ENCODE measurements around the gene FAM229B.

FAM229B gene

DNA sequence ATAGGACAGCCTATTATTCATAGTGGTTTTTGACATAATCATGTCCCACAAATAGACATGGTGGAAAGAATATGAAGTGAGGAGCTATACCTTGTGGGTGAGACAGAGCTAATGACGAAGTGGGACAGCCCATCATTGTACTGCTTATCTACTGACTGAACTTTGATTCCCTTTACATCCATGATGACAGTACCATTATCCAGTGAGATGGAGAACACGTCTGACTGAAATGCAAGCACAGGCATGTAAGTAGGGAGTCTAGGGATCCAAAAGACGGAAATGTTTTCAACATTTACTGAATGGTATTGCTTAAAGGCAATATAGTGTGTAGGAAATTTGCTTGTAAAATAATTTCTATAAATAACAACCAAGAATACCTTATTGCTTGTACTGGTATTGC, 43.5 kb downstream of the FAM229B start:
- H3K36me3 ChIP-seq = no peaks in the 10 kb centered on the region
- H4K20me1 ChIP-seq = no peaks in the 10 kb centered on the region
- no peak overlapping the region for H3K9ac ChIP-seq
- H3K9me3 ChIP-seq = no peaks in the 10 kb centered on the region
- H3K27ac ChIP-seq = no peak overlapping the region
- H3K27me3 ChIP-seq = no peaks in the 10 kb centered on the region
- no peak for TF ChIP-seq Cebpa-rat (IDR thresholded peaks at IDR 0.05)
- no peak overlapping the region for H3K4me2 ChIP-seq
- no peak overlapping the region for H3K4me3 ChIP-seq
- H3K4me1 ChIP-seq = no peaks in the 10 kb centered on the region

DNA sequence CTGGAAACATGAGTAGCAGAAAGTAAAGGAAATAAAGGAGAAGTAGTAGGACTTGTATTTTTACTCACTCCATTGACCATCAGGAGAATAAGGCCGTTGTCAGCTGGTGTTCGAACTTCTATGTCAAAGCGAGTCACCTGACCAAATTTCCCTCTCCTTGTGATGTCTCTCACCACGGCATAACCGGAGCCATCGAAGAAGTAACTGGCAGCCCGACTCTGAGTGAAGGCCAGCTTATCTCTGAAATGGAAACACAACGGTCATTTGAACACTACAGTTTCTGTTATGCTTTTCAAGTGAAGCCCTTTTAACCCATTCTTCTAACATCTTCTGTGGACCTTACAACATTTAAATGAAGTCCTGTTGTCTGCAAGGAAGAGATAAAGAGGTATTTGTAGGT, 51.7 kb downstream of the FAM229B start:
- Histone ChIP-seq H3K4me2 (no peak overlapping the region), H4K20me1 (no peaks in the 10 kb centered on the region), H3K27me3 (no peaks in the 10 kb centered on the region), H3K36me3 (no peaks in the 10 kb centered on the region), H3K9ac (no peak overlapping the region), H3K27ac (no peak overlapping the region), H3K4me1 (no peaks in the 10 kb centered on the region), H3K4me3 (no peak overlapping the region), H3K9me3 (no peaks in the 10 kb centered on the region)
- TF ChIP-seq Cebpa-rat (IDR thresholded peaks at IDR 0.05) = no peak

DNA sequence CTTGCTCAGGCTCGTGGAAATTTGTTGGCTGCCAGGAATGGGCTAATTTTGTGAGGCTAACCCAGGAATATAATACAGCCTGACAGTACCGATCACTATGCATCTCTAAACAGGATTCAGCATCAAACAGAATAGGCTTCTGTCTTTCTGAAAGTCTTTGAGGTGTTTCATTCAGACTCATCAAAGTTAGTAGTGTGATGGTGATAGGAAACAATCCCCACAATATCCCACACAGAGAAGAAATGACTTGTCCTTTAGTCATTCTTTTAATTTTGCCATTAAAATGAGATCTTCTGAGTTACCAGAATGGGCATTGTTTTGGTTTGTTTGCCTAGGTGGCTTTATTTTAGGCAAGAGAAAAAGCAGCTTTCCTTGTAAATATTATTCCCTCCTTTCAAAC, 54.3 kb downstream of the FAM229B start:
- Histone ChIP-seq H3K4me2 (no peak overlapping the region), H3K4me3 (no peak overlapping the region), H3K27ac (no peak overlapping the region), H3K9me3 (no peaks in the 10 kb centered on the region), H3K27me3 (no peaks in the 10 kb centered on the region), H4K20me1 (no peaks in the 10 kb centered on the region), H3K36me3 (no peaks in the 10 kb centered on the region), H3K9ac (no peak overlapping the region), H3K4me1 (no peaks in the 10 kb centered on the region)
- TF ChIP-seq Cebpa-rat (IDR thresholded peaks at IDR 0.05) = no peak

DNA sequence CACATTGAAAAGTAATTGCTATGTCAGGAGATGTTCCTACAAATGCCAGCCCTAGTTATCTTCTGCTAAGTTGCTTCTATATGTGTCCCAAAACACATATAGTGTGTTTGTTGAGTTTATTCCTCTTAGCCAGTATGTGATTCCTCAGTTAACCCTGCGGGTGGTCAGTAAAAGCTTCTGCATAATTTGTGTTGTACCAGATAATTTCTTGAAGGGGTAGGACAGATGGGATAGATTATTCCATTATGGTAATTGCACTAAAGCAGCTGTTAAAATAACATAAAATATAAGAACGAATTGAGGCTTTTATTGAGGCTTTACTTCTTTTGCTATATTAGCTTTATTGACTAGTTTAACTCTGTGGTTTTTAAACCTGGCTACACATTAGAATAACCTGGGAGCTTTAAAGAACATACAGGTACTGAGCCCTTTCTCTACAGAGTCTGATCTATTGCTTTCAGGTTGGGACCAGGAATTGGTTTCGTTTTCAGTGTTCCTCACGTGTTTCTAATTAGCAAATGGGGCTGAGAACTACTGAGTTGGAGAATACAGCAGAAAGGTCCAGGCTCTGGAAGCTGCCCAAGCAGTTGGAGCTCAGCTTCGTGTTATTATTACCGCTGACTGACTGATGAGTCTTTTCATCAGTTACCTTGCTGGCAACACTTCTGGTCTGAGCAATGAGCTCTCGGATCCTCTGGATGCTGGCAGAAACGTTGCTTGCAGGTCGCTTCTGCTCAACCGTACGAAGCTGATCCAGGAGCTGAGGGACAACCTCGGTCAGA, 56.9 kb downstream of the FAM229B start:
- no peak overlapping the region for H3K9ac ChIP-seq
- H3K4me2 ChIP-seq = no peak overlapping the region
- TF ChIP-seq Cebpa-rat (IDR thresholded peaks at IDR 0.05) = no peak
- no peaks in the 10 kb centered on the region for H4K20me1 ChIP-seq
- no peaks in the 10 kb centered on the region for H3K27me3 ChIP-seq
- H3K4me1 ChIP-seq = no peaks in the 10 kb centered on the region
- no peaks in the 10 kb centered on the region for H3K9me3 ChIP-seq
- no peak overlapping the region for H3K27ac ChIP-seq
- no peaks in the 10 kb centered on the region for H3K36me3 ChIP-seq
- H3K4me3 ChIP-seq = no peak overlapping the region

DNA sequence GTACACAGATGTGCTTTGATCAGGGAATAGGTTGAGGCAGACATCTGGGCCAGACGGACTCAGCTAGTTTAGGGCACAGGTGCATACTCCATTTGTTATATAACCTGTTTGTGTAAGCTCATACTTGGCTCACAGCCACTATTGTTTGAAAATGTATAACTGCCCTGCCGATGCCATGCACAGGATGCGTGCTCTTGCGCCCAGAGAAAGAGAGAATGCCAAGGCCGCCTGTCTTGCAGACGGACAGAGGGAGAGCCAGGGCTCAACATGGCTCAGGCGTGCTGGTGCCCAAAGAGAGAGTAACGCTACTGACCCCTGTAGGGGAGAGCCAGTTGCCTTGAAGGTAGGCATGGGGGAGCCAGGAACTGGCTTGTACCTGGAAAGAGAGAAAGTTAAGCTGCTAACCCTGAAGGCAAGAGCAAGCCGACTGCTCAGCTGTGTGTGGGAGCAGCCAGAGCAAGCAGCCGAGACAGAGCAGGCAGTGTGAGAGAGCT, 57.7 kb downstream of the FAM229B start:
- Histone ChIP-seq H4K20me1 (no peaks in the 10 kb centered on the region), H3K27me3 (no peaks in the 10 kb centered on the region), H3K4me3 (no peak overlapping the region), H3K27ac (no peak overlapping the region), H3K9me3 (no peaks in the 10 kb centered on the region), H3K36me3 (no peaks in the 10 kb centered on the region), H3K4me1 (no peaks in the 10 kb centered on the region), H3K9ac (no peak overlapping the region), H3K4me2 (no peak overlapping the region)
- no peak for TF ChIP-seq Cebpa-rat (IDR thresholded peaks at IDR 0.05)

DNA sequence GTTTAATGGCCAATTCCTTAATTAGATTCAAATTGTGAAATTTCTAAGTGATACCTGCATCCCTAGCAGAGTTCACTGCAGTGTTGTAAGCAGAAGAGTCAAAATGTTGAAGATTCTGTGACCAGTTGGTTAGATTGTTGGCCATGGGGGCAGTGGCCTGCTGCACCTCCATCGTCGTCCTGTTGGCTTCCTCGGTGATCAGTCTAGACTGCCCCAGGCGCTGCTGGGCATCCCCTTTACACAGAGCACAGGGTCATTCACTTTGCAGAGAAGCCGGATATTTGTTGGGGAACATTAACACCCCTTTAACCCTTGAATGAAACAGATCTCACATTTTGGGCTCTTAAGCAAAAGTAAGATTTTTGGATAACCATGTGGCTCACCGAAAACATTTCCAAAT, 60.7 kb downstream of the FAM229B start:
- no peak for TF ChIP-seq Cebpa-rat (IDR thresholded peaks at IDR 0.05)
- H3K27me3 ChIP-seq = no peaks in the 10 kb centered on the region
- H3K9ac ChIP-seq = no peak overlapping the region
- no peak overlapping the region for H3K4me2 ChIP-seq
- H3K36me3 ChIP-seq = no peaks in the 10 kb centered on the region
- no peaks in the 10 kb centered on the region for H3K9me3 ChIP-seq
- H3K27ac ChIP-seq = no peak overlapping the region
- no peaks in the 10 kb centered on the region for H3K4me1 ChIP-seq
- H4K20me1 ChIP-seq = no peaks in the 10 kb centered on the region
- H3K4me3 ChIP-seq = no peak overlapping the region

DNA sequence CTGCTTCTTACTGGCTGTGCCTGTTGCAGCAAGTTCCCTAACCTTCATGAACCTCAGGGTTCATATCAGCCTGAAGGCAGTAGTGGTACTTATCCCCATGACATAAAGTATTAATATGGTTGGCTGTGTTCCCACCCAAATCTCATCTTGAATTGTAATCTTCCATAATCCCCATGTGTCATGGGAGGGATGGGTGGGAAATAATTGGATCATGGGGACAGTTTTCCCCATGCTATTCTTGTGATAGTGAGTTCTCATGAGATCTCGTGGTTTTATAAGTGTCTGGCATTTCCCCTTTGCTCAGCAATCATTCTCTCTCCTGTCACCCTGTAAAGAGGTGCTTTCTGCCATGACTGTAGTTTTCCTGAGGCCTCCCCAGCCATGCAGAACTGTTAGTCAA, 61.8 kb downstream of the FAM229B start:
- Histone ChIP-seq H3K4me3 (no peak overlapping the region), H3K27ac (no peak overlapping the region), H4K20me1 (no peaks in the 10 kb centered on the region), H3K4me2 (no peak overlapping the region), H3K9me3 (no peaks in the 10 kb centered on the region), H3K4me1 (no peaks in the 10 kb centered on the region), H3K36me3 (no peaks in the 10 kb centered on the region), H3K27me3 (no peaks in the 10 kb centered on the region), H3K9ac (no peak overlapping the region)
- TF ChIP-seq Cebpa-rat (IDR thresholded peaks at IDR 0.05) = no peak

DNA sequence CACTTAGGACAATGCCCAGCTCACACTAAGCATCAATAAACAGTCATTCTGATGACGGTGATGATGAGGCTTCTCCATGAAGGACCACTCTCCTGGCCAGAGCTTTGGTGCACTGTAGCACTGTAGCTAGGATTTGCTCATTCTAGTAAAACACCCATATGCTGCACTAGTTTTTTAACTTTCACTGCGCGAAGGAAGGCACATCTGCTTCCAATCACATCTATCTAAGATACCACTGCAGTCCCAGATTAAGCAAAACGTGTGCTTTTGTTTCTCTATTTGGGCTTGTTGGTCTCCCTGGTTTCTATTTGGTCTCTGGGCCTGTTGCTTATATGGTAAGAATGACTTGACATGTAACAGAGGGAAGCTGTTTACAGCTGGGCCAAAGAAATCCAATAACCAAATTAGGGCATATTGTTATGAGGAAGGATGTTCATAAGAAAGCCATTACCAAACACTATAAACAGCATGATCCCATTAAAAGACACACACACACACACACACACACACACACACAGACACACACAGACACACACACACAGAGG, 62.4 kb downstream of the FAM229B start:
- H3K9ac ChIP-seq = no peak overlapping the region
- TF ChIP-seq Cebpa-rat (IDR thresholded peaks at IDR 0.05) = no peak
- no peaks in the 10 kb centered on the region for H4K20me1 ChIP-seq
- no peak overlapping the region for H3K27ac ChIP-seq
- no peak overlapping the region for H3K4me3 ChIP-seq
- no peaks in the 10 kb centered on the region for H3K36me3 ChIP-seq
- H3K27me3 ChIP-seq = no peaks in the 10 kb centered on the region
- H3K4me2 ChIP-seq = no peak overlapping the region
- no peaks in the 10 kb centered on the region for H3K4me1 ChIP-seq
- no peaks in the 10 kb centered on the region for H3K9me3 ChIP-seq

DNA sequence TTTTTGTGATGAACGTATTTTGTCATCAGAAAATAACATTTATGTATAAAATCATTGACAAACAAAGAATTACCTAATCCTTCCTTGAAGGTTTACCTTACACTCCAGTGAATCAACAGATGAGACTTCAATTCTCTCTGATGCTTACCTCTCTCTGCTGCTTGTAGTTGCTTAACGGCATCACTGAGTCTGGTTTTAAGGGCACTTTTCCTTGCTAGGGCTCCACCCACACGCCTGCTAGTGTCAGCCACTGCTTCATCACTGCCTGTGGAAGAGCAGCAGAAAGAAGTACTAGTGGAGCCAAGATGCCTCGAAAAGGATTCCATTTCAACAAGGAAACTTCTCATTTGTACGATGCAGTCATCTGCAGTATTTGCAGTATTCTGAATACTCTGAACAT, 63.0 kb downstream of the FAM229B start:
- Histone ChIP-seq H3K27ac (no peak overlapping the region), H3K4me1 (peaks cover under 1% of the 10 kb centered on the region; the same call in 1 of the 2 replicates)

More for the DNA sequence above, 63.0 kb downstream of the FAM229B start:
- H3K9me3 ChIP-seq = no peaks in the 10 kb centered on the region
- no peak overlapping the region for H3K4me3 ChIP-seq
- H4K20me1 ChIP-seq = no peaks in the 10 kb centered on the region
- no peaks in the 10 kb centered on the region for H3K36me3 ChIP-seq
- no peak overlapping the region for H3K4me2 ChIP-seq
- TF ChIP-seq Cebpa-rat (IDR thresholded peaks at IDR 0.05) = no peak
- H3K27me3 ChIP-seq = no peaks in the 10 kb centered on the region
- H3K9ac ChIP-seq = no peak overlapping the region
